Karpas-422 (cell line): ENCODE results near the gene DGAT2L6. TPM values are rescaled to one million over a fixed set of nuclear protein-coding genes. Genes with fewer than 3 reads are reported as not detected.
A peak's percentile ranks its signal among the peaks of the same experiment; 100 is the strongest.

Source experiments
- DNase-seq: peaks from one replicate; pipeline ENCODE4 v3.0.0-alpha.2; 2015
- H2AFZ ChIP-seq: fragments of 200-600 bp; sonication (generic); 2 replicates; pipeline ENCODE4 v1.6.1; 2014; ENCODE audit warnings: antibody characterized with exemption, low read length, mixed read lengths
- H3K27ac ChIP-seq: fragments of 200-600 bp; sonication (generic); 2 replicates; pipeline ENCODE4 v1.5.1; 2014; ENCODE audit warnings: mild to moderate bottlenecking, low read length, moderate library complexity
- H3K27me3 ChIP-seq: fragments of 200-600 bp; sonication (generic); 2 replicates; pipeline ENCODE4 v1.6.1; 2014; ENCODE audit warnings: low read length, mixed read lengths
- H3K36me3 ChIP-seq: fragments of 200-600 bp; sonication (generic); 2 replicates; pipeline ENCODE4 v1.6.1; 2014; ENCODE audit warnings: low read length, mixed read lengths; ENCODE audit not compliant: insufficient read depth
- H3K4me1 ChIP-seq: fragments of 200-600 bp; sonication (generic); 2 replicates; pipeline ENCODE4 v1.6.1; 2014; ENCODE audit warnings: mild to moderate bottlenecking, low read length, mixed read lengths
- H3K4me2 ChIP-seq: fragments of 200-600 bp; sonication (generic); 2 replicates; pipeline ENCODE4 v1.6.1; 2014; ENCODE audit warnings: low read length, low read depth, mild to moderate bottlenecking; ENCODE audit not compliant: poor library complexity, severe bottlenecking
- H3K4me3 ChIP-seq: fragments of 200-600 bp; sonication (generic); 2 replicates; pipeline ENCODE4 v1.5.1; 2014; ENCODE audit warnings: mild to moderate bottlenecking, antibody characterized with exemption, low read length, mixed read lengths
- H3K79me2 ChIP-seq: fragments of 200-600 bp; sonication (generic); 2 replicates; pipeline ENCODE4 v1.6.1; 2014; ENCODE audit warnings: mild to moderate bottlenecking, low read length, mixed read lengths
- H3K9ac ChIP-seq: fragments of 200-600 bp; sonication (generic); 2 replicates; pipeline ENCODE4 v1.6.0; 2014; ENCODE audit warnings: low read length
- H3K9me2 ChIP-seq: fragments of 200-600 bp; sonication (generic), shearing (Covaris generic); replicated peaks from 2 replicates; pipeline ENCODE4 v1.6.0; 2014; ENCODE audit warnings: mild to moderate bottlenecking, low read length, moderate library complexity; ENCODE audit not compliant: insufficient read depth
- H3K9me3 ChIP-seq: fragments of 300-700, 200-600 bp; sonication (generic); 2 replicates; pipeline ENCODE4 v1.6.1; 2014; ENCODE audit warnings: low read length, mixed read lengths
- H4K20me1 ChIP-seq: fragments of 200-600 bp; sonication (generic); 2 replicates; pipeline ENCODE4 v1.6.1; 2014; ENCODE audit warnings: mild to moderate bottlenecking, antibody characterized with exemption, low read length, low read depth; ENCODE audit not compliant: insufficient read depth
- total RNA-seq: library from RNA; depleted of rRNA; stranded (reverse); fragments of >200 nt; shearing (Covaris generic); gene quantifications from 2 replicates; pipeline ENCODE4 v1.2.3, GENCODE V29; 2014; ENCODE audit warnings: low replicate concordance

DGAT2L6 gene
- total RNA-seq, 1 experiment from 2014 or later: not detected

- no peaks in the 10 kb centered on the region for H3K36me3 ChIP-seq
- no peak overlapping the region for H2AFZ ChIP-seq
- H3K4me1 ChIP-seq: peaks cover 11% of the 10 kb centered on the region
Measured at GRCh38 chrX:70138622-70139021, 38.7 kb upstream of the DGAT2L6 start.

GRCh38 chrX:70139736-70140135 is 37.5 kb upstream of the DGAT2L6 start:
- H3K9ac ChIP-seq: no peak overlapping the region
- no peaks in the 10 kb centered on the region for H3K27me3 ChIP-seq
- no peak overlapping the region for H3K4me3 ChIP-seq
- no peaks in the 10 kb centered on the region for H3K9me3 ChIP-seq
- H2AFZ ChIP-seq: no peak overlapping the region
- H3K79me2 ChIP-seq: peaks cover 17% of the 10 kb centered on the region
- no peak overlapping the region for H3K4me2 ChIP-seq
- no peaks in the 10 kb centered on the region for H3K36me3 ChIP-seq
- H3K9me2 ChIP-seq: no peaks in the 10 kb centered on the region
- no peaks in the 10 kb centered on the region for H4K20me1 ChIP-seq
- H3K4me1 ChIP-seq: peaks cover 8% of the 10 kb centered on the region
- H3K27ac ChIP-seq: no peak overlapping the region
- no peak for DNase-seq

More at GRCh38 chrX:70138622-70139021, 38.7 kb upstream of the DGAT2L6 start:
- H3K4me2 ChIP-seq: no peak overlapping the region
- no peak overlapping the region for H3K4me3 ChIP-seq
- no peaks in the 10 kb centered on the region for H3K9me2 ChIP-seq
- no peaks in the 10 kb centered on the region for H3K27me3 ChIP-seq
- no peak overlapping the region for H3K27ac ChIP-seq
- no peaks in the 10 kb centered on the region; the same call in 1 of the 2 replicates for H4K20me1 ChIP-seq
- no peaks in the 10 kb centered on the region for H3K9me3 ChIP-seq
- DNase-seq: no peak
- H3K9ac ChIP-seq: no peak overlapping the region
- peaks cover 26% of the 10 kb centered on the region for H3K79me2 ChIP-seq

GRCh38 chrX:70141373-70141772 is 35.9 kb upstream of the DGAT2L6 start:
- 0 out of 2 replicates have a peak, but pooled peaks cover 3% of the 10 kb centered on the region for H3K79me2 ChIP-seq
- H3K27ac ChIP-seq: no peak overlapping the region
- H3K9me3 ChIP-seq: no peaks in the 10 kb centered on the region
- no peak overlapping the region for H3K9ac ChIP-seq
- H3K9me2 ChIP-seq: no peaks in the 10 kb centered on the region
- no peak overlapping the region for H3K4me2 ChIP-seq
- H3K4me1 ChIP-seq: no peaks in the 10 kb centered on the region
- H3K36me3 ChIP-seq: no peaks in the 10 kb centered on the region; the same call in 1 of the 2 replicates
- no peaks in the 10 kb centered on the region for H4K20me1 ChIP-seq
- no peak for DNase-seq
- no peak overlapping the region for H2AFZ ChIP-seq
- no peaks in the 10 kb centered on the region for H3K27me3 ChIP-seq
- no peak overlapping the region for H3K4me3 ChIP-seq

GRCh38 chrX:70166601-70167590 is 10.4 kb upstream of the DGAT2L6 start:
- H2AFZ ChIP-seq: no peak overlapping the region
- no peak for DNase-seq
- no peaks in the 10 kb centered on the region for H3K9me3 ChIP-seq
- H4K20me1 ChIP-seq: no peaks in the 10 kb centered on the region
- H3K4me1 ChIP-seq: peaks cover 46% of the 10 kb centered on the region
- H3K4me3 ChIP-seq: no peak overlapping the region
- H3K79me2 ChIP-seq: no peaks in the 10 kb centered on the region
- no peak overlapping the region for H3K4me2 ChIP-seq
- H3K27ac ChIP-seq: no peak overlapping the region
- no peaks in the 10 kb centered on the region for H3K9me2 ChIP-seq
- no peaks in the 10 kb centered on the region for H3K27me3 ChIP-seq
- H3K36me3 ChIP-seq: no peaks in the 10 kb centered on the region
- no peak overlapping the region for H3K9ac ChIP-seq

GRCh38 chrX:70168238-70169188 is 8.8 kb upstream of the DGAT2L6 start:
- Histone ChIP-seq H3K4me3 (no peak overlapping the region), H2AFZ (no peak overlapping the region), H3K27me3 (no peaks in the 10 kb centered on the region), H3K9me3 (no peaks in the 10 kb centered on the region), H3K9me2 (no peaks in the 10 kb centered on the region), H4K20me1 (no peaks in the 10 kb centered on the region), H3K9ac (no peak overlapping the region), H3K4me1 (peaks cover 58% of the 10 kb centered on the region), H3K79me2 (no peaks in the 10 kb centered on the region), H3K27ac (no peak overlapping the region), H3K4me2 (peak overlapping the region; percentile 21), H3K36me3 (no peaks in the 10 kb centered on the region)
- DNase-seq: no peak

- H3K9ac ChIP-seq: no peak overlapping the region
- no peak overlapping the region for H3K4me2 ChIP-seq
- no peak overlapping the region for H3K4me3 ChIP-seq
- H4K20me1 ChIP-seq: no peaks in the 10 kb centered on the region
- no peaks in the 10 kb centered on the region for H3K9me2 ChIP-seq
- DNase-seq: no peak
- no peaks in the 10 kb centered on the region for H3K79me2 ChIP-seq
- no peak overlapping the region for H3K27ac ChIP-seq
- H3K9me3 ChIP-seq: no peaks in the 10 kb centered on the region
- H2AFZ ChIP-seq: no peak overlapping the region
- H3K4me1 ChIP-seq: peaks cover 58% of the 10 kb centered on the region
- H3K36me3 ChIP-seq: no peaks in the 10 kb centered on the region
- no peaks in the 10 kb centered on the region for H3K27me3 ChIP-seq
Measured at GRCh38 chrX:70169281-70169680, 8.0 kb upstream of the DGAT2L6 start.

GRCh38 chrX:70171624-70172023 is 5.7 kb upstream of the DGAT2L6 start:
- Histone ChIP-seq H3K79me2 (no peaks in the 10 kb centered on the region), H3K27ac (peak overlapping the region; percentile 54), H3K4me3 (peak overlapping the region; percentile 42; the same call in 1 of the 2 replicates), H3K9me3 (no peaks in the 10 kb centered on the region), H3K4me1 (peaks cover 72% of the 10 kb centered on the region), H3K27me3 (no peaks in the 10 kb centered on the region), H3K36me3 (no peaks in the 10 kb centered on the region), H3K9me2 (no peaks in the 10 kb centered on the region), H4K20me1 (no peaks in the 10 kb centered on the region), H3K9ac (peak overlapping the region; percentile 23; the same call in 1 of the 2 replicates), H2AFZ (0 out of 2 replicates have a peak overlapping the region, but pooled peaks have one; percentile 5), H3K4me2 (peak overlapping the region; percentile 54)
- DNase-seq: peak; percentile 56
